Endothelial cell of umbilical vein (primary cell): ENCODE measurements around the gene LRRC3C. TPM values are rescaled to one million over a fixed set of nuclear protein-coding genes. Genes with fewer than 3 reads are reported as not detected.
A peak's percentile ranks its signal among the peaks of the same experiment; 100 is the strongest.
"Not testable (repeated sequence)": the region's sequence is repeated elsewhere in the genome, so short reads cannot be mapped to it uniquely, and the experiment has no call there.

Experiments
- Bru-seq: library from RNA; stranded (reverse); fragments of 400-500 nt; gene quantifications from one replicate; lab custom pipeline; 2021; lab: Mats Ljungman, UMichigan
- BruChase-seq, 2 experiments: library from RNA; stranded (reverse); fragments of 400-500 nt; gene quantifications; one replicate each; lab custom pipeline; 2021; lab: Mats Ljungman, UMichigan
- BruUV-seq: library from RNA; stranded (reverse); fragments of 400-500 nt; replicated peaks from 2 replicates; lab custom pipeline; 2021; lab: Mats Ljungman, UMichigan
- CTCF ChIA-PET: fragments of 300-600, 350-600 bp; sonication (Branson Sonifier 250); formaldehyde crosslinking; loops from one replicate; lab custom pipeline; 2021; ENCODE audit warnings: antibody characterized with exemption, inconsistent platforms; lab: Charles Lee
- POLR2A ChIA-PET: fragments of 300-600, 350-600 bp; sonication (Branson Sonifier 250); formaldehyde crosslinking; loops from one replicate; lab custom pipeline; 2021; ENCODE audit warnings: antibody characterized with exemption, inconsistent platforms; lab: Charles Lee
- DNase-seq: peaks from one replicate; pipeline ENCODE4 v3.0.0-alpha.2; 2011; ENCODE audit warnings: low read depth, low spot score
- FAIRE-seq: peaks from 2 replicates; lab custom pipeline; 2011; peaks lifted over from hg19 to GRCh38; lab: Jason Lieb, UNC
- H2AFZ ChIP-seq: 2 replicates; pipeline ENCODE4 v1.6.0; 2012; ENCODE audit warnings: low read depth, low read length, control low read depth, inconsistent platforms
- H3K27ac ChIP-seq: 2 replicates; pipeline ENCODE4 v1.5.1; 2011; ENCODE audit warnings: low read depth, mild to moderate bottlenecking, control low read depth, low read length, moderate library complexity; ENCODE audit not compliant: insufficient read depth
- H3K27me3 ChIP-seq, 2 experiments: 2 replicates each; pipeline versions ENCODE4 v1.6.0 to v1.6.1; 2011; ENCODE audit warnings: low read length in 2 of 2, mixed read lengths in 1 of 2; ENCODE audit not compliant: control insufficient read depth in 2 of 2, insufficient read depth in 2 of 2
- H3K36me3 ChIP-seq, 2 experiments: 2 replicates in 1 of 2; 3 replicates in 1 of 2; pipeline ENCODE4 v1.5.1; 2011; ENCODE audit warnings: low read length in 2 of 2, mild to moderate bottlenecking in 1 of 2, moderate library complexity in 1 of 2; ENCODE audit not compliant: control insufficient read depth in 2 of 2, insufficient read depth in 2 of 2; ENCODE audit errors: extremely low read depth in 1 of 2
- H3K4me1 ChIP-seq: 3 replicates; pipeline ENCODE4 v1.5.1; 2011; ENCODE audit warnings: mild to moderate bottlenecking, low read length; ENCODE audit not compliant: control insufficient read depth, insufficient read depth; ENCODE audit errors: extremely low read depth
- H3K4me2 ChIP-seq: 2 replicates; pipeline ENCODE4 v1.6.1; 2011; ENCODE audit warnings: low read length, control low read depth, mixed read lengths; ENCODE audit not compliant: insufficient read depth
- H3K4me3 ChIP-seq, 3 experiments: fragments of 200-600 bp in 1 of 3; sonication (generic), shearing (Covaris generic) in 1 of 3; replicated peaks in 1 of 3; 2 replicates each; pipeline ENCODE4 v1.5.1; 2011 to 2016; ENCODE audit warnings: control low read depth in 3 of 3, low read length in 3 of 3, mild to moderate bottlenecking in 2 of 3, inconsistent platforms in 1 of 3, low read depth in 1 of 3, moderate library complexity in 1 of 3; ENCODE audit not compliant: insufficient read depth in 1 of 3
- H3K79me2 ChIP-seq: 2 replicates; pipeline ENCODE4 v1.6.0; 2012; ENCODE audit warnings: low read length, inconsistent platforms; ENCODE audit not compliant: control insufficient read depth, insufficient read depth
- H3K9ac ChIP-seq: replicated peaks from 2 replicates; pipeline ENCODE3; 2011; ENCODE audit warnings: low read length, control low read depth; ENCODE audit not compliant: insufficient read depth; ENCODE audit errors: extremely low read depth
- H3K9me1 ChIP-seq: replicated peaks from 3 replicates; pipeline ENCODE4 v1.6.0; 2011; ENCODE audit warnings: mild to moderate bottlenecking, low read length; ENCODE audit not compliant: control insufficient read depth, insufficient read depth; ENCODE audit errors: extremely low read depth
- H3K9me3 ChIP-seq: replicated peaks from 2 replicates; pipeline ENCODE4 v1.5.1; 2012; ENCODE audit warnings: low read length, inconsistent platforms; ENCODE audit not compliant: control insufficient read depth, insufficient read depth
- H4K20me1 ChIP-seq: replicated peaks from 2 replicates; pipeline ENCODE3; 2011; ENCODE audit warnings: mild to moderate bottlenecking, low read length; ENCODE audit not compliant: control insufficient read depth, insufficient read depth; ENCODE audit errors: extremely low read depth
- EZH2 ChIP-seq: IDR thresholded peaks from 2 replicates; pipeline ENCODE4 v1.6.1; 2012; ENCODE audit warnings: borderline replicate concordance, low read depth, mild to moderate bottlenecking, moderate library complexity, low read length, inconsistent platforms; ENCODE audit not compliant: severe bottlenecking
- MYC ChIP-seq: IDR thresholded peaks from one replicate; pipeline ENCODE4 v1.6.1; 2011; ENCODE audit warnings: mild to moderate bottlenecking, low read depth, low read length
- POLR2A ChIP-seq: IDR thresholded peaks from 2 replicates; pipeline ENCODE4 v1.6.1; 2012; ENCODE audit warnings: low read depth, mild to moderate bottlenecking, control low read depth, low read length
- POLR2AphosphoS5 ChIP-seq: IDR thresholded peaks from 2 replicates; pipeline ENCODE4 v1.6.1; 2012; ENCODE audit warnings: low read depth, mild to moderate bottlenecking, control low read depth, low read length, moderate library complexity; ENCODE audit not compliant: insufficient read depth
- dilution Hi-C: fragments of 300-500 bp; cut with MboI; formaldehyde crosslinking; loops from one replicate; pipeline ENCODE4 v1.15.0; 2019; ENCODE audit warnings: low sequenced_read_pairs; ENCODE audit not compliant: extremely low pct_ligation_motif_present
- intact Hi-C: fragments of 100-400 bp; cut with micrococcal nuclease; formaldehyde crosslinking; loops from one replicate; pipeline ENCODE4 v1.10.0; 2022
- long read RNA-seq: library from polyadenylated mRNA; stranded (forward); transcript quantifications from one replicate; pipeline ENCODE4 v2.0.0, GENCODE V29; 2021
- polyA minus RNA-seq, 3 experiments: library from RNA; depleted of rRNA, polyadenylated mRNA; stranded (reverse); fragments of >200 nt; gene quantifications; 1 replicate in 1 of 3; 2 replicates in 2 of 3; pipeline ENCODE4 v1.2.3, GENCODE V29; 2011
- polyA plus RNA-seq, 4 experiments: library from polyadenylated mRNA; depleted of rRNA in 3 of 4; stranded (reverse) in 3 of 4; unstranded in 1 of 4; fragments of >200 nt; gene quantifications; 2 replicates each; pipeline versions ENCODE4 v1.2.1 to v1.2.3, GENCODE V29; 2011 to 2012; ENCODE audit warnings: missing spikeins in 1 of 4
- total RNA-seq: library from RNA; stranded (reverse); gene quantifications from 2 replicates; pipeline ENCODE4 v1.2.3, GENCODE V29; 2021

Gene LRRC3C, protein sequence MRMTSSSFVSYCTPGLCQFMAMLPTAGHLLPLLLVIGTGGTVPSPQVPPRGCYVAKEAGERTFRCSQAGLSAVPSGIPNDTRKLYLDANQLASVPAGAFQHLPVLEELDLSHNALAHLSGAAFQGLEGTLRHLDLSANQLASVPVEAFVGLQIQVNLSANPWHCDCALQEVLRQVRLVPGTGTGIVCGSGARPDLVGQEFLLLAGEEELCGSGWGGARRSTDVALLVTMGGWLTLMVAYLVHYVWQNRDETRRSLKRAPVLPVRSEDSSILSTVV
- total RNA-seq (not detected in 2 replicates), polyA plus RNA-seq (not detected in 2 replicates), polyA minus RNA-seq (not detected in 2 replicates), Bru-seq, nascent RNA (not detected), BruChase-seq, experiment 1, labeled RNA remaining after a 6-hour chase (not detected), BruChase-seq, experiment 2, labeled RNA remaining after a 2-hour chase (not detected)
- not detected in 2 replicates for polyA plus RNA-seq (2011; cell fraction: cytosol; rRNA removed)
- polyA plus RNA-seq (2011; cell fraction: nucleus; rRNA removed): not detected in 2 replicates
- polyA plus RNA-seq (2012): not detected in 2 replicates
- not detected for polyA minus RNA-seq (2011; cell fraction: cytosol; rRNA and poly(A)+ RNA removed)
- polyA minus RNA-seq (2011; cell fraction: nucleus; rRNA and poly(A)+ RNA removed): not detected in 2 replicates
- long read RNA-seq: 0 reads

DNA sequence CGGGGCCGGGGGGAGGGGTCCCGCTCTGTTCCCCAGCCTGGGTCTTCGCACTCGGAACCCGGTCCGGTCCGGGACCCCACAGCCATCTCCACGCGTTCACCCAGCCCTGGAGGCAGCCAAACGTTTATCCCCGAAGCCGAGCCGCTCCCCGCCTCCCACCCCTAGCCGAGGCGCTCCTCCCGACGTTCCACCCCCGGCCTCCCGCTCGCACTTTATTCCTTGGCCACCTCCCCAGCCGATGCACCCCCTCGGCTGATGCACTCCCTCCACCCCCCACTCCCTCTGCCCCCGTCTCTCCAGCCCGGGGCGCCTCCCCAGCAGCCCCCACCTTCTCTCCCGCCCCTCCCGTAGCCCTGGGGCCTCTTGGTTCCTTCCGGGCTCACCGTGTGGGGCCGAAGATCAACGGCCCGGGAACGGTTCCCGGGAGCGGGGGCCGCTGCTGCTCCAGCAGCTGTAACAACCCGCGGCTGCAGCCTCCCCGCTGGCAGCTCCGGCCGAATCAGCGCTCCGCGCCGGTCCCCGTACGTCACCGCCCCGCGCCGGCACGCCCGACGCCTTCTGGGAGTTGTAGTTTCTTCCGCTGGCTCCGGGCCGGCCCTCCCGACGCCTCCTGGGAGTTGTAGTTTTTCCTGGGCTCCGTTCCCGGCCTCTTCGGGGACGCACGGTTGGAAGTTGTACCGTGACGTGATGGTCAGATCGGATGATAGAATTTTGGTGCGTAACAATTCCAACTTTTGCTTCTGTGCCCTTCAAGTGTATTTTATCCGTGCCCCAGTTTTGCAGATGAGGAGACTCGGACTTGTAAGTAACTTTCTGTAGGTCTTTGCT lies at the start of gene LRRC3C, which contains the start of gene ORMDL3:
TSS of gene LRRC3C (plus strand) at position 632 of the 828 bp plus-strand sequence. CDS start 13,792 bp downstream, outside the sequence.
TSS of gene ORMDL3 (minus strand) at position 501 of the 828 bp plus-strand sequence. CDS start 3,398 bp downstream, outside the sequence.
- ChIA-PET CTCF (interaction anchor here (1.1 to 2.2 kb wide), 3 partner anchors 31 to 53 kb away, joined by 3 to 9 read pairs (median 3); partner anchors contain the start of gene PSMD3), POLR2A (interaction anchor here (0.6 to 0.7 kb wide), 2 partner anchors 54 to 466 kb away, joined by 5 read pairs; partner anchors contain the start of gene PSMD3)
- Histone ChIP-seq H3K4me2 (peak within 1 kb of the TSS; percentile 80), H2AFZ (peak within 1 kb of the TSS; percentile 62), H3K27me3 (no peaks in the 10 kb centered on the region), H3K4me1 (peaks cover 43% of the 10 kb centered on the region), H4K20me1 (no peaks in the 10 kb centered on the region), H3K9me3 (no peaks in the 10 kb centered on the region), H3K27ac (peak within 1 kb of the TSS; percentile 100), H3K36me3 (peaks cover 3 to 13% of the 10 kb centered on the region in 2 experiments), H3K79me2 (peaks cover 24% of the 10 kb centered on the region), H3K4me3 (peak within 1 kb of the TSS; percentile 55 to 94 (median 91)), H3K9me1 (no peaks in the 10 kb centered on the region), H3K9ac (peak within 1 kb of the TSS; percentile 84)
- TF ChIP-seq POLR2A (peak; percentile 70), POLR2AphosphoS5 (peak; percentile 67), MYC (no peak), EZH2 (no peak)
- intact Hi-C loops (loop anchor here (2.0 kb wide), 1 partner anchor 53 kb away; the partner anchor contains the start of gene PSMD3), dilution Hi-C loops (no loop called here)
- BruUV-seq: no TSS peak
- DNase-seq: peak; percentile 93
- FAIRE-seq: peak; percentile 96

DNA sequence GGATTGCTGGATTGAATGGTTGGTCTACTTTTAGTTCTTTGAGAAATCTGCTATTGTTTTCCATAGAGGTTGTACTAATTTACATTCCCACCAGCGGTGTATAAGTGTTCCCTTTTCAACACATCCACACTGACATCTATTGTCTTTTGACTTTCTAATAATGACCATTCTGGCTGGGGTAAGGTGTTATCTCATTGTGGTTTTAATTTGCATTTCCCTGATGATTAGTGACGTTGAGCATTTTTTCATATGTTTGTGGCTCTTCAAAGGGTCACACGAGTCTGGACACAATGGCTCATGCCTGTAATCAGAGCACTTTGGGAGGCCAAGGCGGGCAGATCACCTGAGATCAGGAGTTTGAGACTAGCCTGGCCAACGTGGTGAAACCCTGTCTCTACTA lies 41.4 kb upstream of the LRRC3C start:
- FAIRE-seq, intact Hi-C loops, H3K9ac ChIP-seq, H3K4me1 ChIP-seq, H4K20me1 ChIP-seq, H3K4me3 ChIP-seq, H2AFZ ChIP-seq, BruUV-seq, H3K9me1 ChIP-seq, dilution Hi-C loops, H3K27ac ChIP-seq, H3K4me2 ChIP-seq, DNase-seq, H3K79me2 ChIP-seq, POLR2A ChIA-PET, H3K36me3 ChIP-seq, H3K9me3 ChIP-seq: not testable (repeated sequence)
- CTCF ChIA-PET: interaction anchor here (3.1 kb wide), 1 partner anchor 9 kb away, joined by 13 read pairs; no protein-coding TSS in a partner anchor
- H3K27me3 ChIP-seq: peaks cover 9 to 19% of the 10 kb centered on the region in 2 experiments
